NCI-H446 treated with DMSO at 0.1 percent for 48 hours (cell line): ENCODE measurements around the gene COA8.
"Not testable (repeated sequence)": the region's sequence is repeated elsewhere in the genome, so short reads cannot be mapped to it uniquely, and the experiment has no call there.

ENCODE experiments used
- DNase-seq: peaks from one replicate; lab custom pipeline; 2025; lab: John Stamatoyannopoulos, UW

COA8 gene

DNA sequence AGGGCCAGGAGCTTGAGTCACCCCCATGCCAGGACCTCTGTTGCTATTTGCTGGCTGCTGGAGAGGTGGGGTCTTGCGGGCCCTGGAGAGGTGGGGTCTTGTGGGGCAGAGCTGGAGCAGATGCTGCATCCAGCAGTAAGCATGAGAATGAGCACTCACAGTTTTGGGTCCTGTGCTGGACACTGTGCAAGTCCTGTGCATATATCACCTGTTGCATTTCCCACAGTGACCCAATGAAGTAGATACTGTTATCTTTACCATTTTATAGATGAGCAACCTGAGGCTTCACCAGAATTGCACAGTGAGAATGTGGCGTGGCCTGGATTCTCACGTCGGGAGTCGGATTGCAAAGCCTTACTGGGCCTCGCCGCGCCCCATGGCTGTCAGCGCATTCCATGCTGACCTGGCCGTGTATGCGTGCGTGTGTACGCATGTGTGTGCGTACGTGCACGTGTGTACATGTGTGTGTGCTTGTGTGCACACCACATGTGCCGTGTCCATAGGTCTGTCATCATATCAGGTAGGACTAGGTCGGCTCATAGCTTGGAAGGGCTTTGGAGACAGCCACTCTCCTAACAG, 12.0 kb downstream of the COA8 start:
- no peak for DNase-seq

DNA sequence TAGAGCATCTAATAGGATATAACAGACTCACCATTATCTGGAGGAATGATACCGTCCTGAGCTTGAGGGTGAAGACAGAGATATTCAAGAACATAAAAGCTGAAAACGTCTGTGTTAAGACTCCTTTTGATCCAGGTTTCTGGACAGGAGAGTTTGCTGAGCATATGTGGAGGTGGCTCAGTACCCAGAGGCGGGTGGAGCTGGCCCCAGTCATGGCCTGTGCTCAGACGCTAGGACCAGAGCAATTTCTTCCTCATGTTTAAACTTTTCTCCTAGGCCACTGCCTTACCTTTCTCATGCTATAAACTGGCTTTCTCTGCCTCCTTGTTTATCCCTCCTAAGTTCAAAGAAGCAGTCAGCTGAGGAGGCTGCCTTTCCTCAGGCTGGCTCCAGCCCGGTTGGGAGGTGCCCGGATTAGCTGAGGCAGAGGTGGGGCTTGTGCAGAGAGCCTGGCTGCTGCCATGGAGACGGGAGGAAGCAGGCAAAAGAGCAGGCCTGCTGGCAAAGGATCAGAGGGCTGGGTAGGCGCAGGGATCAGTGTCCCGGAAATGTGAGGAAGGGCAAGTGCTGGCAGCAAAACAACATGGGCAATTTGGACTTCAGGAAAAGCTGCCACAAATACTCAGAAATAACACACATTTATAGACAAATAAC, 13.7 kb downstream of the COA8 start:
- peak; percentile 26 for DNase-seq

GRCh38 chr14:103578401-103579075, 15.8 kb downstream of the COA8 start:
- no peak for DNase-seq

DNA sequence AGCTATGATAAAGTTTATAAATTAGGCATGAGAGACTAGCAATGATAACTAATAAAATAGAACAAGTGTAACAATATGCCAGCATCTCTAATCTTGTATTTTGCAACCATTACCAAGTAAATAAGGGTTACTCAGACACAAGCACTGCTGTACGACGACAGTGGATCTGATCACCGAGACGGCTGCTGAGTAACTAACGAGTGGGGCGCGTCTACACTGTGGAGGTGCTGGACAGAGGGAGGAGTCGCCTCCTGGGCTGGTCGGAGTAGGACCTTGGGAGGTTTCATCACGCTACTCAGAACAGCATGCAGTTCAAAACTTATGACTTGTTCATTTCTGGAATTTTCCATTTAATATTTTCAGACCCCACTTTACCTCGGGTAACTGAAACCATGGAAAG, 18.4 kb downstream of the COA8 start:
- no peak for DNase-seq

DNA sequence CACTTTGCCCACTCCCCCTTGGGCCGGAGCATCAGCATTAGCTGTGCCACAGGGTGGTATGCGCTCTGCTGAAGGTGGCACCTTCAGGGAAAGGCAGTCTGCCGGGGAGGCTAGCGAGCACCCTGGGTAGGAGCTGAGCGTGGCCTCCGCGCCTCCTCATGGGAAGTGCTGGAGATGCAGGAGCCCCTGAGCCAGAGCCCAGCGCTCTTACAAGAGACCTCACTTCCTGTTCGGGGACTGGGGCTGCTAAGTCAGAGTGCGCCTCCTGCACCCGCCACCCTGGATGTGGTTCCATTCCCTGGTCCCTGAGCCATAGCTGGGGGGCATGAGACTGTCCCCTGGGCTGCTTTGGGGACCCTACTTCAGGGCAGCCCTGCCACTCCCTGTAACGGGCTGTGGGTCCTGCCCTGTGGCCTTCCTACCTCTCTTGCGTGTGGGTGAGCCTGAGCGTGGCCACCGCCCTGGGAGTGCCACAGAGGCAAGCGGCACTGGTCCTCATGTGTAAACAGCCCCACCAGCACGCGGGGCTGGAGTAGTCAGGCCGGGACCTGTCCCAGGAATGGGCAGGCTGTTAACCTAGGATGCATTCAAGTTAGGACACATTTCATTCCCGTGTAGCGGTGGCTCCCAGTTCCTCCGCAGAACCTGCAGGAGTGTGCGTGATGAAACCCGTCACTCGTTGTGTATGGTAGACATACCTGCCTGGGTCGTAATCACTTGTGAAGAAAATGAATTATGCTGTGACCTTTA, 19.4 kb downstream of the COA8 start:
- no peak for DNase-seq

GRCh38 chr14:103584326-103584915, 21.7 kb downstream of the COA8 start:
- DNase-seq: no peak

DNA sequence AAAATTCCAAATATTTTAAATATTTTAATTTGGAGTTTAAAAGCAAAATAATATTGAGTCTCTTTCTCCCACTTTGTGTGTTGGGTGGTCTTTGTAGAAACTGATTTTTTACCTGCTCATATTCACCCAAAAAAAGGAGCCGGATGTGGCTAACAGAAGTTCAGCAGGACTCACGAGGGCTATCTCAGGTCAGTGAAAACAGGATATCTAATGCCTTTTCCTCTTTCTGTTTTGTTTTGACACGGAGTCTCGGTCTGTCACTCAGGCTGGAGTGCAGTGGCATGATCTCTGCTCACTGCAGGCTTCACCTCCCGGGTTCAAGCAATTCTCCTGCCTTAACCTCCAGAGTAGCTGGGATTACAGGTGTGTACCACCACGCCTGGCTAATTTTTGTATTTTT, 30.8 kb downstream of the COA8 start:
- no peak for DNase-seq

DNA sequence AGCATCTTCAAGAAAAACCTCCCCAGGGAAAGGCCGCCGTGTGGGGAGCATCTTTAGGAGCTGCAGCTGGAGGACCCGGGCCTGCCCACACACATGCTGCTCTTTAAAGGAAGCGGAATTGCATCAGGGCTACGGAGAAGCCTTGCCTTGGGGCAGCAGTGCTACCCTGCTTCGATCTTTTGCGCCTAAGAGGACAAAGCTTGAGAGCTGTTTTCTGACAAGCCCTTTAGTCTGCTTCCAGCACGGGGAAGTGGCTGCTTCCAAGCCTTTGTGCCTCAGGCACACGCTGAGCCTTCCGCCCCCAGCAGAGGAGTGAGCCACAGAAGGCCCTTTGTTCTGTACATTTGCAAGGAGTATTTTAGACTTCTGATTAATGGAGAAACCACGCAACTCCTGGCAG, 31.5 kb downstream of the COA8 start:
- no peak for DNase-seq

- DNase-seq: no peak
These were observed 35.0 kb downstream of the COA8 start for GRCh38 chr14:103597623-103598377.

GRCh38 chr14:103600503-103600902, 37.7 kb downstream of the COA8 start:
- no peak for DNase-seq

- no peak for DNase-seq
These were observed 41.9 kb downstream of the COA8 start for GRCh38 chr14:103604620-103605019.

- DNase-seq: peak; percentile 86
These were observed 44.4 kb downstream of the COA8 start for GRCh38 chr14:103606963-103607668.

- no peak for DNase-seq
These were observed 45.1 kb downstream of the COA8 start for GRCh38 chr14:103607822-103608221.

DNA sequence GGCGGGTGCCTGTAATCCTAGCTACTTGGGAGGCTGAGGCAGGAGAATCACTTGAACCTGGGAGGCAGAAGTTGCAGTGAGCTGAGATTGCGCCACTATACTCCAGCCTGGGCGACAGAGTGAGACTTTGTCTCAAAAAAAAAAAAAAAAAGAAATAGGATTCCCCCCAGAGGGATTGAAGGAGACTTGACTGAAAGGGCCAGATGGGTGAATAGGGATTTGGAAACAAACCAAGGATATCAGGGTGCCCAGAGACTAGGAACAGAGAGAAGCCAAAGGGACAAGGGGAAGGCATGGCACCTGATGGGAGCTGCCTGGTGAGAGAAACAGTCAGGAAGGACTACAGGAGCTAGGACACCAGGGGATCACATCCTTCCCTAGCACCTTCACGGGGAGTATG, 46.3 kb downstream of the COA8 start:
- not testable (repeated sequence) for DNase-seq

GRCh38 chr14:103611215-103611614, 48.5 kb downstream of the COA8 start:
- DNase-seq: no peak

DNA sequence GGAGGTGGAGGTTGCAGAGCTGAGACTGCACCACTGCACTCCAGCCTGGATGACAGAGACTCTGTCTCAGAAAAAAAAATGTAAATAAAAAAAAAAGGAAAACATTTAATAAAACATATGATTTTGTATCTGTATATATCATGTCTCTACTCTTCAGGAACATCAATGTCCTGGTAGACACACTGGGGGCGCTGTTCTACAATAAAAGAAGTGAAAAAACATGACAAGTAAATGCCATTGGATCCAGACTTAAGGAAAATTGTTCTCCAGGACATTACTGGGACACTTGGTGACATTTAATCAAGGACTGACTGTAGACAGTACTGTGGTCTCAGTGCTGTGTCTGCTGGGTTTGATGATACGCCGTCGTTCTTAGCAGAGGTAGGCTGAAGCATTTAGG, 50.8 kb downstream of the COA8 start:
- no peak for DNase-seq

DNA sequence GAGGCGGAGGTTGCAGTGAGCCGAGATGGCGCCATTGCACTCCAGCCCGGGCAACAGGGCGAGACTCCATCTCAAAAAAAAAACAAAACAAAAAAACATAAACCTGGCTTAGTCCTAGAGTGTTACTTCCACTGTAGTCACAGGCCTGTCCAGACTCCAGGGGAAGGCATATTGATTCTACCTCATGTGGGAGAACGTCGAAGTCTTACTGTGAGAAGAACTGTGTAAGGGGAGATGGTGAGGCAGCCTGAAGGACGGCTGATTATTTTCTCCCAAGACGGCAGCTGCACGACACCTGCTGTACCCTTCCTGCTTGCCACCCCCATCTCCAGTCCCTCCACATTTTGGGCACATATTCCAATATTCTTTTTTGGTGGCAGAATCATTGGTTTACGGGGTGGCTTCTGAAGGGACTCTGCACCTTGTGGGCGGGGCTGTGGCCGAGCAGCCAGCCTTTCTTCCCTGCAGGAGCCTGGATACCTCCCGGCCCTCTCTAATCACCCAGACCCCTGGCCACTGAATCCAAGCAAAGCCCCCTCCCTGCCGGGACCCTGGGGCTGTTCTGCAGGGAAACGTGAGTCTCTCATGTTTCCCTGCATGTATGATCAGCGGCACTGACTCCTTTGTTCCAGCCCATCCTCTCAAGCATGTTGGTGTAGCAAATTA, 54.0 kb downstream of the COA8 start:
- no peak for DNase-seq

GRCh38 chr14:103619057-103619456, 56.3 kb downstream of the COA8 start:
- DNase-seq: no peak

DNA sequence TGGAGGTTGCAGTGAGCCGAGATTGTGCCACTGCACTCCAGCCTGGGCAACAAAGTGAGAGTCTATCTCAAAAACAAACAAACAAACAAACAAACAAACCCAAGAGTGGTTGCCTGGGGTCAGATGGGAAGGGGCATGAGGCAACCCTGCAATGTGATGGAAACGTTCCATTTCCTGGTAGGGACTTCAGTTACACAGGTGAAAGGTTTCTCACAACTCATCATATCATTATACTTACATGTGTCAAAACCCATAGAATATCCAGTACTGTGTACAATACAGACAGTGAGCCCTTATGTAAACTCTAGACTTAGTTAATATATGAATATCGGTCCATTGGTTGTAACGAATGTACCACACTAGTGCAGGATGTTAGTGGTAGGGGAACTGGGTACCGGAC, 59.1 kb downstream of the COA8 start:
- no peak for DNase-seq

DNA sequence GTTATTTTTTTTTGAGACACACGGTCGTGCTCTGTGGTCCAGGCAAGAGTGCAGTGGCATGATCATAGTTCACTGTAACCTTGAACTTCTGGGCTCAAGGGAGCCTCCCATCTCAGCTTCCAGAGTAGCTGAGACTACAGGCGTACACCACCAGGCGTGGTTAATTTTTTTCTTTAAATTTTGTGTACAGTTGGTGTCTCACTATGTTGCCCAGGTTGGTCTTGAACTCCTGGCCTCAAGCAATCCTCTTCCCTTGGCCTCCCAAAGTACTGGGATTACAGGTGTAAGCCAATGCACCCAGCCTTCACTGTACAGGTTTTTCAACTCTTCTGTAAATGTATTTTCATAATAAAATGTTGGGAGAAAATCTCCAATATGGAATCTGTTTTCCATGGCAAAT, 60.5 kb downstream of the COA8 start:
- DNase-seq: no peak
